Subcutaneous abdominal adipose tissue (tissue), 5 donors: ENCODE measurements around the gene MALRD1.

ENCODE experiments used
- H3K27ac ChIP-seq: one replicate; pipeline ENCODE4 v1.7.0; 2013; ENCODE audit warnings: low read depth, mild to moderate bottlenecking, inconsistent platforms, low read length, moderate library complexity
- H3K27me3 ChIP-seq, 5 donors: one replicate each; pipeline ENCODE4 v1.7.0; 2013; ENCODE audit warnings: low read length in 5 of 5, inconsistent platforms in 1 of 5; ENCODE audit not compliant: control insufficient read depth in 5 of 5, insufficient read depth in 4 of 5
- H3K36me3 ChIP-seq, 5 donors: one replicate each; pipeline ENCODE4 v1.7.0; 2013; ENCODE audit warnings: low read length in 5 of 5; ENCODE audit not compliant: control insufficient read depth in 5 of 5, insufficient read depth in 5 of 5
- H3K4me1 ChIP-seq, 5 donors: one replicate each; pipeline ENCODE4 v1.7.0; 2013; ENCODE audit warnings: low read length in 5 of 5, mild to moderate bottlenecking in 3 of 5, moderate library complexity in 1 of 5; ENCODE audit not compliant: control insufficient read depth in 5 of 5, insufficient read depth in 5 of 5
- H3K4me3 ChIP-seq, 5 donors: one replicate each; pipeline ENCODE4 v1.7.0; 2013; ENCODE audit warnings: low read length in 5 of 5, low read depth in 1 of 5
- H3K9ac ChIP-seq, 5 donors: one replicate each; pipeline ENCODE4 v1.7.0; 2013; ENCODE audit warnings: low read length in 5 of 5, mild to moderate bottlenecking in 4 of 5, moderate library complexity in 3 of 5
- H3K9me3 ChIP-seq, 5 donors: one replicate each; pipeline ENCODE4 v1.7.0; 2013; ENCODE audit warnings: low read length in 5 of 5; ENCODE audit not compliant: control insufficient read depth in 5 of 5
- donor health status: healthy.
- donor health status: healthy.
- donor health status: healthy.
- donor health status: healthy.
- donor health status: healthy.

The MALRD1 gene

DNA sequence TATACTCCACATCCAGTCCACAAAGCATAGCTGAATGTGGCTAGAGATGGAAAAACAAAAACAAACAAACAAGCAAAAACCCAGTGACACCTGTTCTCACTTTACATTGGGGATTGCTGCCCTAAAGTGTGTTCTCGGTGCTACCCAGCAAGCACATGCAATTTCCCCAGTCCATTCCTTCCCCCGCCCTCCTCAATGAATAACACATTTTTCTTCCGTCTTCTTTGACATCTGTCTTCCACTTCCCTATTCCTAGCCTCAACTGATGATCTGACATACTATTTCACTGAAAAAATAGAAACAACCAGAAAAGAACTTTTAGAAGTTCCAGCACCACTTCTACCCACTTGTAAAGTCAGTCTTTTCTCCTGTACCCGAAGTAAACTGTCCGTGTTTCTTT lies 147.1 kb downstream of the MALRD1 start:
- H3K4me1 ChIP-seq: no peaks in the 10 kb centered on the region
- no peak overlapping the region for H3K9ac ChIP-seq
- no peak overlapping the region for H3K27ac ChIP-seq
- H3K36me3 ChIP-seq: no peaks in the 10 kb centered on the region
- no peaks in the 10 kb centered on the region for H3K9me3 ChIP-seq
- H3K27me3 ChIP-seq: no peaks in the 10 kb centered on the region
- H3K4me3 ChIP-seq: no peak overlapping the region

DNA sequence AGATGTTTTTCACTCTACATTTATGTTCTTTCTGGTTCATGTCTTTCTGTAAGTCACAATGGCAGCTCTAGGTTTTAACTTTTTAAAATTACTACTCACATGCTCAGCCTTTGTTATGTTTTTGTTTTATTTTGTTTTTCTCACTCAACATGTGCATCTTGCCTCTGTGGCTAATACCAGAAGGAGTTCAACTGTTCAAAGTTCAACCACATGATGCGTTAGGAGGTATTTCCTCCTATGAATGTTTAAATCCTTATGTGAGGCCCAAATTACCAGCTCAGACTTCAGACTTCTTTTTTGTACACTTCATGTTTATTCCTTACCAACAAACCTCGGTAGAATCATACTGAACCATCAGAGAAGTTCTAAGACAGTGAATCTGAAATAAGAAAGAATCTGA lies 151.6 kb downstream of the MALRD1 start:
- Histone ChIP-seq H3K27me3 (no peaks in the 10 kb centered on the region), H3K4me3 (no peak overlapping the region), H3K4me1 (no peaks in the 10 kb centered on the region), H3K9ac (no peak overlapping the region), H3K9me3 (no peaks in the 10 kb centered on the region), H3K36me3 (no peaks in the 10 kb centered on the region), H3K27ac (no peak overlapping the region)

DNA sequence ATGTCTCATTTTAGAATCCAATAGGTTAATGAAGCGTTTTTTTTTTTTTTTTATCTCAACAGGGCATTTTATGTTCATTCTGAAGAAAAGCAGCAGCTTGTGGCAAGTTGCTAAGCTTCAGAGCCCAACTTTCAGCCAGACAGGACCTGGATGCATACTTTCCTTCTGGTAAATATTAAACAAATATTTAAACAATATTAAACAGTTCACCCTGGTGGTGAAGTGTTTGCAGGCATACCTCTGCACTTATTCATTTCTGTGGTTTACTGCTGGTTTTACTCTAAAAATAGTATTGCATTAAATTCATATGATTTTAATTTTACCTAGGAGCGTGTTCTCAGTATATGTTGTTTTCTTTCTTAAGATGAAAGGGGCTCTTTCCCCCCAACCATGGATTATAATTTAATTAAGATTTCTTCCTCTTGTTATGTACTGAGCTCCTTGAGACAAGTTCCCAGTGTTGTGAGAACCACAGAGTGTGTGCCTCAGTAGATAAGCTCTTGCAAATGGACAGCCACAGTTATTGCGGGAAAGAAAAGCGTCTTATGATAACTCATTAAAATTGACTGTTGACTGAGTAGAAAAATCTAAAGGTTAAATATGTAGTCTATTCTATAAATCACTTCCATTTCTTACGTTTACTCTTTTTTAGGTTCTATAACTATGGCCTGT lies 155.8 kb downstream of the MALRD1 start:
- Histone ChIP-seq H3K4me3 (no peak overlapping the region), H3K9me3 (no peaks in the 10 kb centered on the region), H3K36me3 (no peaks in the 10 kb centered on the region), H3K9ac (no peak overlapping the region), H3K27ac (no peak overlapping the region), H3K4me1 (no peaks in the 10 kb centered on the region), H3K27me3 (no peaks in the 10 kb centered on the region)

DNA sequence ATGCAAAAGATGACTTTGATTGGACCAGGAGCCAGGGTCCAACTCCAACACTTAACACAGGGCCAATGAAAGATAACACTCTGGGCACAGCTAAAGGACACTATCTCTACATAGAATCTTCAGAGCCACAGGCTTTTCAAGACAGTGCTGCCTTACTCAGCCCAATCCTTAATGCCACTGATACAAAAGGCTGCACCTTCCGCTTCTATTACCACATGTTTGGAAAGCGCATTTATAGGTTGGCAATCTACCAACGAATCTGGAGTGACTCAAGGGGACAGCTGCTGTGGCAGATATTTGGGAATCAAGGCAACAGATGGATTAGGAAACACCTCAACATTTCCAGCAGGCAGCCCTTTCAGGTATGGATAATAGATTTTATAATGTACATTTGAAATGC lies 160.7 kb downstream of the MALRD1 start:
- H3K36me3 ChIP-seq: no peaks in the 10 kb centered on the region
- no peaks in the 10 kb centered on the region for H3K27me3 ChIP-seq
- no peak overlapping the region for H3K27ac ChIP-seq
- no peak overlapping the region for H3K9ac ChIP-seq
- H3K9me3 ChIP-seq: no peaks in the 10 kb centered on the region
- no peaks in the 10 kb centered on the region for H3K4me1 ChIP-seq
- H3K4me3 ChIP-seq: no peak overlapping the region

DNA sequence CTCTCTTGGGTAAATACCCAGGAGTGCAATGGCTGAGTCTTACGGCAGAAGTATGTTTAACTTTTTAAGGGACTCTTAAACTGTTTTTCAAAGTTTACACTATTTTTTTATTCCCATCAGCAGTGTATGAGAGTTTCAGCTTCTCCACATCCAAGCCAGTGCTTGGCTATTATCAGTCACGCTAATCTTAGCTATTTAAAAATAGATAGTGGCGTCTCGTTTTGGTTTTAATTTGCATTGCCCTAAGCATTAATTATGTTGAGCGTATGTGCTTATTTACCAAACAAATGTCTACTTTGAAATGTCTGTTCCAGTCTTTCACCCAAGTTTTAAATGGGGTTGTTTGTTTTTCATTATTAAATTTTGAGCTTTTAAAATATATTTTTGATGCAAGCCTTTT lies 164.0 kb downstream of the MALRD1 start:
- no peak overlapping the region for H3K4me3 ChIP-seq
- H3K27ac ChIP-seq: no peak overlapping the region
- H3K4me1 ChIP-seq: no peaks in the 10 kb centered on the region
- no peaks in the 10 kb centered on the region for H3K36me3 ChIP-seq
- H3K9me3 ChIP-seq: no peaks in the 10 kb centered on the region
- H3K27me3 ChIP-seq: no peaks in the 10 kb centered on the region
- H3K9ac ChIP-seq: no peak overlapping the region

DNA sequence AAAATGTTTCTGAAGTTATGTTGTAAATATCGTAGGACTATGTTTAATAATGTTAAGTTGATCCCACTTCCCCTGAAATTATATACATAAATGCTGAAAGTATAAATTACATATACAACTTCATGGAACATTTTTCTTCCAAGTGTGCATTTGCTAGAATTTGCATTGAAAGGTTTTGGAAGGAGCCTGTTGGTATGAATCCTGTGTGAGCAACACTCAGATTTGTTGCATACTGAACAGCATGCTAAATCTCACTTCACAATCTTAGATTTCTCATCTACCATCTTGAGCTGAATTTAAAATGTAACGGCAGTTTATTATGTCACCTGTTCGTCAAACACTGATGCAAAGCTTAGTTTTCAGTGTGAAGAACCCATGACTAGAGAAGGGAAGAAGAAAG lies 172.6 kb downstream of the MALRD1 start:
- no peaks in the 10 kb centered on the region for H3K4me1 ChIP-seq
- H3K36me3 ChIP-seq: no peaks in the 10 kb centered on the region
- H3K27ac ChIP-seq: no peak overlapping the region
- no peaks in the 10 kb centered on the region for H3K9me3 ChIP-seq
- H3K4me3 ChIP-seq: no peak overlapping the region
- no peaks in the 10 kb centered on the region for H3K27me3 ChIP-seq
- H3K9ac ChIP-seq: no peak overlapping the region

DNA sequence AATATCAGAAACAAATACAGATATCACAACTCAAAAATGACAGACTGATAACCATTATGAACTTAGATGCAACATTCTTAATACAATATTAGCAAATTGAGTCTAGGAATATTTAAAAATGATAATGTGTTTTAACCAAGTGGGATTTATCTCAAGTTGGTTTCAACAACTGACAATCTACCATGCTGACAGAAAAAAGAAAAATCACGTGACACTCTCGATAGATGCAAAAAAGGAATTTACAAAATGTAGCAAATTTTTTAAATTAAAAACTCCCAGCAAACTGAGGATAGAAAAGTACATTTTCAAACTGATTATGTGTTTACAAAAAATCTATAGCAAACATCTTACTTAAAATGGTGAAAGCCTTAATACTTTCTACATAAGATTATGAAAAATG lies 177.4 kb downstream of the MALRD1 start:
- Histone ChIP-seq H3K36me3 (no peaks in the 10 kb centered on the region), H3K27ac (no peak overlapping the region), H3K9me3 (no peaks in the 10 kb centered on the region), H3K4me1 (no peaks in the 10 kb centered on the region), H3K27me3 (no peaks in the 10 kb centered on the region), H3K9ac (no peak overlapping the region), H3K4me3 (no peak overlapping the region)

DNA sequence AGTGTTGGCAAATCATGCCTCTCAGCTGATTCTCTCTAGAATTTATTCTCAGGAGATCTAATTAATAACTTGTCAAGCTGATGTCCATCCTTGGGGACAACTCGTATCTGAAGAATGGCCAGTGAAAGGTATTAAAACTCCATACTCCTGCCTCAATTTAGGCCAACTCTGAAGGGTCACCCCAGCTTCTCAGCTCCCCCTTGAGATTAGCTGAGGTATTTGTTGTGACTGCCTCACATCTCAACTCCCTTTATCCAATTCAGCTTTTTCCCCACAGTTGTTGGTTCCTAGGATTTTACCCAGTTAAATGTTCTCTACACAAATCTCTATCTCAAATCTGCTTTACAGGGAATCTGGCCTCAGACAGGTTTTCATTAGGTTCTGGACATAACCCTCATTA lies 182.4 kb downstream of the MALRD1 start:
- no peak overlapping the region for H3K9ac ChIP-seq
- no peaks in the 10 kb centered on the region for H3K36me3 ChIP-seq
- no peaks in the 10 kb centered on the region for H3K4me1 ChIP-seq
- H3K27me3 ChIP-seq: no peaks in the 10 kb centered on the region
- H3K27ac ChIP-seq: no peak overlapping the region
- peaks cover 0 to 2% (median 0%) of the 10 kb centered on the region in 5 donors for H3K9me3 ChIP-seq
- no peak overlapping the region for H3K4me3 ChIP-seq

DNA sequence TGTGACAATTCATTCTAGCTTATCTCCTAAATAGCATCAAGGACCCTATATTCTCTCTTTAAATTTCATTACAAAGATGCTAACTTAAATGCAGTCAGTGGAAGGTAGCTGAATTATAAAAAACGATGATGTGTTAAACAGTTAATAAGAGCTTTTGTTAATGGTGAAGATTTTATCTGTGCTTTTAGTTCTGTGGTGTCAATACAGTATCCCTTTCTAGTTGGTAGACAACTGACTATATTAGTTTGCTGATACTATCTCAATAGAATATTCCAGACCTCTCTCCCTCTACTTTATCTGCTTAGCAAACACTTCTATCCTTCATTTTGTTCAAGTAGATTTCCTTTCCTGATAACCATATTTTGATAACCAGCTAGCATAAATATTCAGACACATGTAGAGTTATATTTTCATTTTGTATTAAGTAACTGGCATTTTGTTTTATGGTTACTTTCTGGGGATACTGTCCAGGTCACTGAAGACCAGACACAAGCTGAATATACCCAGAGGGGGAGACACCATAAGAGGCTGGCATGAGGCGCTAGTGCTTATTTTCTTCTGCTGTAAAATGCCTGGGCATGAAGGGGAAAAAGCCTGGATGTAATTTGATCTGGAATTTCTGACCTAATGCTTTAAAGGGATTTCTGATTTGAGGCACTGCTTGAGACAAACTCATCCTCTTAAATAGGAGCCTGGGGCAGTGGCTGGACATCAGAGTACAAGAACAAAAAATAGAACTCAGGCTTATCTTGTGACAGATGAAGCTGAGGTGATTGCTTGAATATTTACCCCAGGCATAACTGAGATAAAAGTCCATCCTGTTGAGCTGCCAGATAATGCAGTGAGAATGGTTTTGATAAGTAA lies 197.5 kb downstream of the MALRD1 start:
- Histone ChIP-seq H3K27me3 (no peaks in the 10 kb centered on the region), H3K9me3 (peaks cover 0 to 2% (median 0%) of the 10 kb centered on the region in 5 donors), H3K9ac (no peak overlapping the region), H3K4me1 (no peaks in the 10 kb centered on the region), H3K4me3 (no peak overlapping the region), H3K27ac (no peak overlapping the region), H3K36me3 (no peaks in the 10 kb centered on the region)

DNA sequence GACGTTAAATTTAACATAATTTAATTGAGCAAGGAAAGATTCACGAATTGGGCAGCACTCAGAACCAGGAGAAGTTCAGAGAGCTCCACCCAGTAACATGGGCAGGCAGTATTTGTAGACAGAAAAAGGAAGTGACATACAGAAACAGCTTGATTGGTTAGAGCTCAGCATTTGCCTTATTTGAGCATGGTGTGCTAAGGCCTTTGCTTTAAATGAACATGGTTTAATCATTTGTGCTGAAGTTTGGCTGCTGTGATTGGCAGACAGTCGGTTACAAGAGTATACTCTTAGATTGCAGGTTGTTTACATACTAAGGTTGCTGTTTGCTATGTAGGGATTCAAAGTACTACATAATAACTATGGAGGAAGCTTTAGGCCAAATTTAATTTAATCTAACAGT lies 199.2 kb downstream of the MALRD1 start:
- Histone ChIP-seq H3K4me3 (no peak overlapping the region), H3K27ac (no peak overlapping the region), H3K36me3 (no peaks in the 10 kb centered on the region), H3K9ac (no peak overlapping the region), H3K27me3 (no peaks in the 10 kb centered on the region), H3K4me1 (no peaks in the 10 kb centered on the region), H3K9me3 (no peaks in the 10 kb centered on the region)
